ENCODE measurements around the gene PLAC9. TPM values are rescaled to one million over a fixed set of nuclear protein-coding genes. Genes with fewer than 3 reads are reported as not detected.
A peak's percentile ranks its signal among the peaks of the same experiment; 100 is the strongest.

PLAC9 gene
- total and polyA plus RNA-seq, 9 donors: 3.1 to 16.9 (median 6.7) TPM

GRCh38 chr10:80164596-80164995 lies 32.1 kb downstream of the PLAC9 start:
- Histone ChIP-seq H3K9me3 (no peaks in the 10 kb centered on the region), H3K36me3 (no peaks in the 10 kb centered on the region), H3K27me3 (no peaks in the 10 kb centered on the region), H3K27ac (no peak overlapping the region), H3K4me3 (no peak overlapping the region), H3K4me1 (ENCODE audit: insufficient read depth) (no peaks in the 10 kb centered on the region)
- peak in 1 of 5 donors; percentile 16 for DNase-seq
- TF ChIP-seq POLR2A (IDR thresholded peaks at IDR 0.05): no peak
- no peak for TF ChIP-seq EP300 (IDR thresholded peaks at IDR 0.05)
- no peak for TF ChIP-seq CTCF (IDR thresholded peaks at IDR 0.05)
- intact Hi-C loops (cut with DNase I): no loop called here
- WGBS, 3 donors: 92 to 95% (median 93%) methylated on average over 7 of the region's 7 CpGs

- Histone ChIP-seq H3K9me3 (no peaks in the 10 kb centered on the region), H3K4me3 (no peak overlapping the region), H3K27ac (no peak overlapping the region), H3K27me3 (no peaks in the 10 kb centered on the region), H3K4me1 (ENCODE audit: insufficient read depth) (no peaks in the 10 kb centered on the region), H3K36me3 (no peaks in the 10 kb centered on the region)
- intact Hi-C loops (cut with DNase I): no loop called here
- 83 to 95% (median 86%) methylated on average over 7 of the region's 7 CpGs for WGBS, 3 donors
- DNase-seq: no peak
- no peak for TF ChIP-seq EP300 (IDR thresholded peaks at IDR 0.05)
- no peak for TF ChIP-seq POLR2A (IDR thresholded peaks at IDR 0.05)
- TF ChIP-seq CTCF (IDR thresholded peaks at IDR 0.05): no peak
These were observed 32.6 kb downstream of the PLAC9 start for GRCh38 chr10:80165173-80165572.

- H3K27ac ChIP-seq: no peak overlapping the region
- H3K36me3 ChIP-seq: no peaks in the 10 kb centered on the region
- 89 to 92% (median 90%) methylated on average over 28 of the region's 28 CpGs for WGBS, 3 donors
- no peaks in the 10 kb centered on the region for H3K9me3 ChIP-seq
- H3K4me1 ChIP-seq (ENCODE audit: insufficient read depth): no peaks in the 10 kb centered on the region
- H3K4me3 ChIP-seq: no peak overlapping the region
- H3K27me3 ChIP-seq: no peaks in the 10 kb centered on the region
- intact Hi-C loops (cut with DNase I): no loop called here
- TF ChIP-seq POLR2A (IDR thresholded peaks at IDR 0.05) (no peak), EP300 (IDR thresholded peaks at IDR 0.05) (no peak), CTCF (IDR thresholded peaks at IDR 0.05) (no peak)
- DNase-seq: no peak
These were observed 34.3 kb downstream of the PLAC9 start for GRCh38 chr10:80166581-80167470.

- Histone ChIP-seq H3K4me1 (ENCODE audit: insufficient read depth) (no peaks in the 10 kb centered on the region), H3K4me3 (no peak overlapping the region), H3K27me3 (no peaks in the 10 kb centered on the region), H3K27ac (no peak overlapping the region), H3K9me3 (no peaks in the 10 kb centered on the region), H3K36me3 (no peaks in the 10 kb centered on the region)
- intact Hi-C loops (cut with DNase I): no loop called here
- WGBS, 3 donors: 68 to 79% (median 71%) methylated on average over 8 of the region's 8 CpGs
- DNase-seq: no peak
- TF ChIP-seq POLR2A (IDR thresholded peaks at IDR 0.05) (no peak), CTCF (IDR thresholded peaks at IDR 0.05) (no peak), EP300 (IDR thresholded peaks at IDR 0.05) (no peak)
These were observed 35.1 kb downstream of the PLAC9 start for GRCh38 chr10:80167471-80168161.
